HuH-7 (cell line): Measurements from ENCODE around the gene SORCS1.

ENCODE experiments used
- DNase-seq: peaks from one replicate; pipeline ENCODE4 v3.0.0; 2011; ENCODE audit warnings: low spot score

Gene SORCS1

GRCh38 chr10:107104026-107104652, 60.4 kb downstream of the SORCS1 start:
- no peak for DNase-seq

- no peak for DNase-seq
Observed at GRCh38 chr10:107103174-107104025, 61.1 kb downstream of the SORCS1 start.

- DNase-seq = no peak
Observed at GRCh38 chr10:107098326-107098725, 66.2 kb downstream of the SORCS1 start.

DNA sequence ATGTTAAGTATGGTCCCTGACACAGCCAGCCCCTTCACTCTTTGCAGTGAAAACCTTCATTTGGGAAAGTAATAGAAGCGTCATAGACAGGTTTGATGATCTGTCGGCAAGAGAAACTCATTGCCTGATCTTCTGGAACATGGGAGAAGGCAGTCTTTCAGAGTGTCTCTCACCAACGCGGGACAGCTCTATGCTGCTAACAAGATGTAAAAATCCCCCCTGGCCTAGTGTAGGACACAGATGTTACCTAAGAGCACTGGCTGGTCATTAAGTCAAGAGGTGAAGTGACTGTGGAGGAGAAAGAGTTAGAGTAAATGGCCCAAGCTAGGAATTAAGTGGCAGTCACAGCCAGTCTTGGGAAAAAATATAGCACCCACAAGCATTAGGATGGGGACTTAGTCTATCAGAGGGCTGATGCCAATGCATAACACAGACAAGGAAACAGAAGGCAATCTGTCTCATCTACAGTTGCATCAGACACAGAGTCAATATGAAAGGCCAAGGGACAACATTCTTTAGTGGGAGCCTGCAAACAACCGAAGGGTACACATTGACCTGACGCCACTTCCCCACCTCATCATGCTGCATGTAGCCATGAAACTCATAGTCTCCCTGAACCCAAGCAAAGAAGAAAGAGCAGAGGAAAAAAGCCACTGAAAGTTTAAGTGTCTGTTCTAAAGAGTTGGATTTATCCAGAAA, 69.5 kb downstream of the SORCS1 start:
- no peak for DNase-seq

DNA sequence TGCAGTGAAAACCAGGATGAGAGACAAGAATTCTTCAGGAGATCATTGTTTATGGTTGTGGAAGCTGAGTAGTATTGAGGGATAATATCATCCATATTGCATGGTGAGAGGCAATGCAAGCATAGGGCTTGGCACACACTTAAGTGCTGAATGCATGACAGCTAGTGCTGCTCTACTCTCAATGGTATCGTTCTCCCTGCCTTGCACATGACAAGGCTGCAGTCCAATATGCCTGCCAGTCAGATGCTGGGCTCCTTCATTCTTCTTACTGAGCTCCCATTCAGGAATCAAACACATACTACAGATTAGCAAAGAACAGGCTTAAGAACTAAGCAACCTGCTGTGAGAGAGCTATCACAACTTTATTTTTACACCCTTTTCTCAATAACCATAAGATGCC, 72.2 kb downstream of the SORCS1 start:
- no peak for DNase-seq

GRCh38 chr10:107091126-107091525, 73.4 kb downstream of the SORCS1 start:
- DNase-seq = no peak

DNA sequence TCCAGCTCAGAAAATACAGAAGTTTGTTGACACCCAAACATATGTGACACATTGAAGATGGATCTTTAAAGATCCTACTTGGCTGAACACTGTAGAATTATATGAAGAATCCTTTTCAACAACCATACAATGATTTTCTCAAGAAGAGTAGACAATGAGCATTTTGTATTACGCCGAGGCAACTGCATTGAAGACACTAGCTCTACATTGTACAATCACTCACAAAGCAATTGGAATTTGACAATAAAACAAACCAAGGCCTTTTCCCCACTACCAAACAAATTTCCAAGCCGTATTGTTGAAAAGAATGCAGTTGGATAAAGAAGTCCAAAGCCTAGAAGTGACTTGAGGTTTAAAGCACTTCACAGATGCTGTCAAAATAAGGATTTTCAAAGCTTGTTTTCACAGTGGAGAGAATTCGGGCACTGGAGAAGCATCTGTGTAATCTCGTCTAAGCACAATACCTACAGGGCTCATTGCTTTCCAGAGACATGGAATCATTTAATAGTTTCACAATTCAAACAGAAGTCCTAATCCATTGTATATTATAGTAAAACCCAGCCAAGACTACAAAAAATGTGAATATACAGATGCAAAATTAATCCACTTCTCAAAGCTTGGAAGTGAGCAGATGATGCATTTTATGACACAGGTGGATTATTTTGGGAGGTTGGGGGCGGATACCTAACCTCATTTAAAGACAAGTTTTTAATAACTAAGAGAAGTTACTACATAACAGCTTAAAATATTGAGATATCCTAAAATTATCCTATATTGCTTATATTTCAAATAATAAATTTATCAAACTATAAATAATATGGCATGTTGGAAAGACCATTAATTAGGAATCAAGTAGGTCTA, 78.6 kb downstream of the SORCS1 start:
- no peak for DNase-seq

GRCh38 chr10:107083388-107084009, 81.0 kb downstream of the SORCS1 start:
- no peak for DNase-seq

DNA sequence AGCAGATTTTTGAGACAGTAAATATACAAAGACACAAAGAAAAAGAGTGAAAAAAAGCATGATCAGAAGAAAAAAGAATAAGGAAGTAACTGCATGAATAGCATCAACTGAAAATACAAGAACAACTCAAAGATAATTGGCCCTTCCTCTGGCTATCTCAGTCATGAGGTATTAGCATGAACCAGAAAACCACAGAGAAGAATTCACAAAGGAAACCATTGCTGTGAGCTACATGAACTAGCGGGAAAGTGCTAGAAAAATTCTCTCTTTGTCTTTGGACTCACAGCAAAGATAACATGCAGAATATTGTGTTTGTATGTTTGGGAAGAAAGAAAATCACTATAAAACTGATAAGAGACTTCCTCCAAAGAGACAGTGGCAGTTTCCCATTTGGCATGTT, 82.9 kb downstream of the SORCS1 start:
- no peak for DNase-seq

- DNase-seq = no peak
Observed at GRCh38 chr10:107075117-107075516, 89.4 kb downstream of the SORCS1 start.

- no peak for DNase-seq
Observed at GRCh38 chr10:107072786-107073185, 91.7 kb downstream of the SORCS1 start.

- no peak for DNase-seq
Observed at GRCh38 chr10:107072028-107072427, 92.5 kb downstream of the SORCS1 start.

- DNase-seq = no peak
Observed at GRCh38 chr10:107071301-107071700, 93.2 kb downstream of the SORCS1 start.

- no peak for DNase-seq
Observed at GRCh38 chr10:107067843-107068242, 96.7 kb downstream of the SORCS1 start.

DNA sequence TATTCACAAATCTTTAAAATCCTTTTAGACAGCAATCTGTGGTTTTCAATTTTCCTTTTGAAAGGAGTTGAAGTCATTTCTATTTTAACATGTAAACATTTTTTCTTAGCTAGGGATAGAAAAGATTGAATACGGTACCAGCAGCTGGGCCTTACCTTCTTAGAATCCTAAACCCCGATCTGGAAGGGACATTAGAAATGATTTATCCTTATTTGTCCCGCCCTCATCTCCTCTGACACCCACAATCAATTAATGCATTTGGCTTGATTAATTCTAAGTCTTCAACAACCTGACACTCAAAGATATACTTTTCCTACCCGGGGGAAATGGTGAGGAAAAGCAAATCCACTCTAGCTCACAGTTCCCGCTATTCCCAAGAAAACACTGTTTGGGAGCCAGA, 100.4 kb downstream of the SORCS1 start:
- DNase-seq = no peak

DNA sequence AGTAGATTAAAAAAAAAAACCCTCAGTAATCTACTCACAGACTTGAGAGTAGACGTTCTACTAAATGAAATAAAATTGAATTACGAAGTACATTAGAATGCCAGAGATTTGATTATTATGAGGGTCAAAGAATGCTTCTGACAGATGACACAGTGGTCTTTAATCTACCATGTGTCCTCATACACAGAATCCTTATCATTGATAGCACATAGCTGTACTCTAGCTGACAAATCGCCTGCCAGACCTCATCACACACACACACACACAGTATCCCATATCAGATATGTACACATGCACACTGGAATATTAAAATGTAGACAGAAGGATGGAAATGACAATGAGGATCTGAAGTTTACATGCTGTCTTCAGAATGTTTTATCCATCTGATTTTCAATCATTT, 104.6 kb downstream of the SORCS1 start:
- DNase-seq = no peak

DNA sequence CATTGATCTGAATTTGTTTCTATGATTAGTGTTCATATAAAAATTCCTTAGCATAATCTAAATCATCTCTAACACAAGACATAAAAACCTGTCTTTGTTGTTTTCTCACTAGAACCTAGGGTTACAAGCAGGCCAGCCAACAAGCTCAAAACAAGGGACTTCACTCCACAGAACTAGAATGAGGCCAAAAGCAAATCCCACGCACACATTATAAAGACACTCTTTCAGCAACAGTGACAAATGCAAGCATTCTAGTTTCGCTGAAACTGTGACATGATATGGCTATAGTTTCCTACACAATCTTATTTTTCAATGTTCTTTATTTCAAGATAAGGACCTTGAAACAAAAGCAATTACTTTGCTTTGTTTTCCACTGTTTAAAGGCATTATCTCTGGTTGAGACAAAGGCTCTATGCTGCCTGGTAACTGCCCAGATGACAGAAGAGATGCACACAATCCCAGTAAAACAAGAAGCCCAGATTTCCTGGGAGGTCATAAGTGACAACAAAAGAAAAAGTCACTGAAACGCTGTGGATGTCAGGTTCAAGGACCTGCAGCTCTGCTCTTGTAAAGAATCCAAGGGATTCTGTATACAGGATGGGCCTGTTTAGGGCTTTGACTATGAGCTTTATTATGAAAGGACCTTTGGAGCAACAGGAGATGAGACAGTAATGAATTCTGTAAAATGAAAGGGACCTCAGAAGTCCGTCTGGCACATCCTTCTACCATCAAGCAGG, 105.3 kb downstream of the SORCS1 start:
- DNase-seq = no peak

DNA sequence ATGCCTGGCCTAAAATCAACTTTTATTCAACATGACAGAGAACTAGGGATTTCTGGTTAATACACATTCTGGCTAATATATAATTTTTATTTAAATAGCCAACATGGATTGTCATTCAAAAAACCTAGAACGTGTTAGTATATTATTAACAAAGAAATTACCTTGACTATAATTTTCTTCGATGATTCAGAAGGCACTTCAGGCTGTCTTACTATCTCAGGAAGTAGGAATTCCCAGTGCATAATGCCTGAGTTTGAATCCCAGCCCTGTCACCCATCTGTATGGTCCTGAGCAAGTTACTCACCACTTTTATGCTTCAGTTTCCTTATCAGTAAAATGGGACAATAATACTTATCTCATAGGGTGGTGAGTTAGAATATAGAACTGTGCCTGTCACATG, 106.2 kb downstream of the SORCS1 start:
- DNase-seq = no peak

DNA sequence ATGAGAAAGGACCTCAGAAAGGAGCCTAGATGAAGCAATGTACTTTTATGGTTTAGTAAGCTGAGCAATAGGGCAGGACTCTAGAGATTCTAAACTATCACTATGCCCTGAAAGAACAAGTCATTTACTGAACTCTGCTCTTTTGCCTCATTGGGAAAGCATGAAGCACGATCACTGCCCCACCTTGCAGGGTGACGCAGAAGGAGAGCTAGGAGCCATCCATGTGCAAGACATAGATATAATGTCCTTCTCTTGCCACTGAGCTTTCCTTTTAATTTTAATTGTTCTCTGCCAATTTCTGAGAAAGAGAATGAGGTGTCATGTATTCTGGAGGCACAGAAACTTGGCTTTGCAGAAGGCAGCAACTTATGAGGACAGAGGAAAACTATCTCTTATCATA, 108.3 kb downstream of the SORCS1 start:
- DNase-seq = no peak

DNA sequence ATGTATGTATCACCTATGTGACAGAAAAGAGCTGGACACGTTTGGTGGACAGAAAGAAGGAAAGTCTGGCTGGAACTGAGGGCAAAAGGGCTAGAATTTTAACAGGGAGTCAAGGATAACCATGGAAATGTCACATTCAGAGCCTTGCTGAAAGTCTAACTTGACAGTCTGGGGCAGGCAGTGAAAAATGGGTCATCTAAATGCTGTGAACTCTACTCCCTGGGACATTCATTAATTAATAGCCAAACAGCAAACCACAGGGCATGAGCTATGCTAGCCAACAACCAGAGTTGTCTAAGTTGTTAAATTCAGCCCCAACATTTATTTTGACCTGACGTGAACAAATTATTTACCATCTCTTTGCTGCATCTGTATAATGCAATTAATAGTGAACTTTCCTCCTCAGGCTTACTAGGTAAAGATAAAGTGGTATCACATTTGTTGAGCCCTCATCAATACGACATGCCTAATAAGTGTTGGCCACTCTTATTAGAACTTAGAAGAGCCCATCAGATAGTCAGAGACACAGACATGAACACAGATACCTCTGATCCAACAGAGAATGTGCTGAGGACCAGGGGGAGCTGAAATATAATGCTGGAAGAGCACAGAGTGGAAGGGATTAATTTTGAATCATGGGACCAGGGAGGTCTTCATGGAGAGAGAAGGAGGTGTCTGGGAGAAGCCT, 109.9 kb downstream of the SORCS1 start:
- no peak for DNase-seq
